NCI-H2081 (cell line): Measurements from ENCODE around the gene MXRA5.
"Not testable (repeated sequence)": the region's sequence is repeated elsewhere in the genome, so short reads cannot be mapped to it uniquely, and the experiment has no call there.

Experiments used
- DNase-seq, 2 experiments: peaks; one replicate each; lab custom pipeline; 2025; lab: John Stamatoyannopoulos, UW

The MXRA5 gene

DNA sequence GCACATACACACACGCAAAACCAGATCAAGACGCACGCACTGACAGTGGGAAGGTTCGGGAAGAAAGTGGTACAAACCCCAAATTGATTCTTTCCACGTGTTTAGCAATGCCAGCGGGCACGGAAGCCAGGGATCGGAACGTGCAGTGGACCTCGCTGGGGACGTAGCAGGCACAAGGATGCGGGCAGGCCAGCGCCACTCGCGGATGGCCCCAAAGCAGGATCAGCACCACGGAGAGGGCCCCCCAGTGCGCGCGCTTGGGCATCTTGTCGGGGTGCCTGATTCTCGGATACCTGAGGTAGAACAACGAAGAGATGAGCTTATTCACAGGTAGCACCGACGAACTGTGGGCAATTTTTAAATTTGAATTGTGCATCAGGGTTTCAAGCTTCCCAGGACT, 2.9 kb downstream of the MXRA5 start:
- not testable (repeated sequence) for DNase-seq

GRCh38 chrX:3340016-3340415, 6.4 kb downstream of the MXRA5 start:
- DNase-seq = no peak

DNA sequence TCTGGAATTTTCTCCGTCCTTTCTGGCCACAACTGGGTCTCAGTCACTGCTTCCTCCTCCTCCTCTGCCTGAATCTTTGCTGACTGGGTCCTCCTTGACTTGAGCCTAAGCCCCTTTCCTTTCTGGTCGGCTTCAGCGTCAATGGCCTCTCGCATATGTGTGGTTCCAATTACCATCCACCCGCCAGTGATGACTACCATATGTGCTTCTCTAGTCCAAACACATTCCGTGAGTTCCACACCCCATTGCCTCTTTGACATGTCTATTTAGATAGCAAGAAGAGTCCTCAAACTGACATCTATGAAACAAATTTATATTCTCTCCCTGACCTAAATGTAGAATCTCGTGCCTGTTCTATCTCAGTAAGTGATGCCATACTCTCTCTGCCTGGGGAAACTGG, 19.8 kb downstream of the MXRA5 start:
- no peak for DNase-seq

DNA sequence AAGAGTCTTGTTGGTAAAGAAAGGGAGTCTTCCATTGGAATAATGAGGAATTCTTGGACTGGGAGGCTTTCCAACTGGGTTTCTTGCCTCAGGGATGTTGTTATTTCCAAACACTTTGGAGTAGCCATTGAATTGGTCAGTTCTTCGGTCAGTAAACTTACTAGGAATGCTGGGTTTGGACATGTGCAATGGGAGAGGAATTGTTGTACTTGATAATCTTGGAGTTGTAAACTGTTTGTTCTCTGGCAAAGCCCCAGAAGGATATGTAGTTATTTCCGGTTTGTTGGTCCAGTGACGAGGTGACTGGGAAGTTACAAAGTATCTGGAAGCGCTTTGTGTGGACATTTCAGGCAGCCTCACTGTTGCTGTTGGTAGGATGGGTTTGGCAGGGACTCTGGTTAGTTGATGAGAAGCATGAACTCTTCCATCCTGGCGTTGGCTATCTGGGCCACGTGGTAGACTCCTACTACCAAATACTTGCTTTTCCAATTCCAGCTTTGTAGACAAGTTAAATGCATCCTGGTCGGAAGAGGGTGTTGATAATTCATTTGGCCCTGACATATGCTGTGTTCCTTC, 25.9 kb downstream of the MXRA5 start:
- DNase-seq = no peak

DNA sequence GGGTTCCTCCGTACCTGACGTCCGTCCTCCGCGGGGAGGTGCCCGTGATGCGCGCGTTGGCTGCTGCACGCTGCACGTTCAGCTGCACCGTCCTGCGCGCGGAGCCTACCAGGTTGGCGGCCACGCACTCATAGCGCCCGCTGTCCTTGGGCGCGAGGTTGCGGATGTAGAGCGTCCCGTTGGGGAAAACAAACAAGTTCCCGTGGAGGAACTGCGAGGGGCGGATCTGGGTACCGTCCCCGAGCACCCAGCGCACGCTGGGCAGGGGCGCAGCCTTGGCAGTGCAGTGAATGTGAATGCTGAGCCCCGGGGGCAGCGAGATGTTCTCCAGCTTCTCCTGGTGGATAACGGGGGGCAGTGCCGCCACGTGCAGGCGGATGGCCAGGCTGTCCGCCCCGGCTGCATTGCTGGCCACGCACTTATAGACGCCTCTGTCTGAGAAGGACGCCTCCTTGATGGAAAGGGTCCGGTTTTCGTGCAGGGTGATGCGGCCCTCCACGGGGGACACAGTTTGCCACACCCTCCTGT, 29.2 kb downstream of the MXRA5 start:
- no peak for DNase-seq

- no peak for DNase-seq
Measured at GRCh38 chrX:3312109-3312508, 34.3 kb downstream of the MXRA5 start.

GRCh38 chrX:3307881-3308280, 38.6 kb downstream of the MXRA5 start:
- no peak for DNase-seq

GRCh38 chrX:3299636-3300035, 46.8 kb downstream of the MXRA5 start:
- no peak for DNase-seq

DNA sequence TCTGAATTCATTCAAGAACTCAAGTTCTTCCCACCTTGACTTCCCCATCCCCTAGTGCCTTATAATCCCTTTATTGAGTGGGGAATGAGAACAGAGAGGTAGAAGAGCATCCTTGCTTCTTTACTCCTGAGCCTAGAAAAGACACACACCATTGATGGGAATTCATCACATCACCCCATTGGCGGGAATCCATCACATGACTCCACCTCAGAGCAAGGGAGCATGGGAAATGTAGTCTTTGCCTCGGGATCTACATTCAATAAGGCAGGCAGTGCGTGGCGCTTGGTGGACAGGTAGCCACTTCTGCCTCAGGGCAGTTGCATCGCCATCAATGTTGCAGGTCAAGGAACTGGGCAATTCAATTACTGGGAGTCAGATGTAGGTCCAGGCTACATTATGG, 50.7 kb downstream of the MXRA5 start:
- no peak for DNase-seq

DNA sequence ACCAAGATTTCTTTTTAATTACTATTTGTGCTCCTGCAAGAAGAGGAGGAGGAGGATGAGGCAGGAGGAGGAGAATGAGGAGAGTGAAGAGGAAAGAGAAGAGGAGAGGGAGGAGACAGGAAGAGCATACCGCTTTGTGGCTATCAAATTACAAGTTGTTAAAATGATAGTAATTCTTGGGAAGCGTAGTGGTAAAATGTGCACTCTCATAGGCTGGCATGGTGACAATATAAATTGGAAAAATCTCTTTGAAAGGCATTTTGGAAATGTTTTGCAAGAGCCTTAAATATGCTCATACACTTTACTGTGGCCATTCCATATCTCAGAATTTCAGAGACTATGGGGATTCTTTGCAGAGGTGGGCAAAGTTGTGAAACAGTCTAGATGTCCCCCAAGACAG, 53.2 kb downstream of the MXRA5 start:
- DNase-seq = no peak

DNA sequence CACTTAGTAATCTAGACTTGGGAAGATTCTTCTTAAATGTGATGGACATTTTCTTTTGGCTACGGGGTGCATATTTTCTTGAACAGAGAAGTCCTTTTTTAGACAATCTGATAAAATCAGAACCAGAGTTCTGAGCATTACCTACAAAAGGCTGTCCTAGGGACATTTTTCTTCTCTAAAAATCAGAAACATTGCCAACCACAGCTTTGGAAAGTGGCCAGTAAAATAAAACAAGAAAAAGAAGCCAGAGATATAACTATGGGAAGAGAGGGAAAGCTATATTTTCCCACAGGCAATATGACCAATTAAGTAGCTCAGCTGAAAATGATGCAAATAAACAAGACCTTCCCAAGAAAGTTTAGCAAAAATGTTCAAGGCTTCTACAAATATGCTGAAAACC, 55.9 kb downstream of the MXRA5 start:
- DNase-seq = no peak

GRCh38 chrX:3286196-3286945, 60.1 kb downstream of the MXRA5 start:
- no peak for DNase-seq

GRCh38 chrX:3280706-3281105, 65.7 kb downstream of the MXRA5 start:
- no peak for DNase-seq

- DNase-seq = not testable (repeated sequence)
Measured at GRCh38 chrX:3273668-3274067, 72.8 kb downstream of the MXRA5 start.

- no peak for DNase-seq
Measured at GRCh38 chrX:3271834-3272186, 74.6 kb downstream of the MXRA5 start.

GRCh38 chrX:3271183-3271833, 75.1 kb downstream of the MXRA5 start:
- DNase-seq = no peak

GRCh38 chrX:3268829-3269228, 77.6 kb downstream of the MXRA5 start:
- DNase-seq = no peak

DNA sequence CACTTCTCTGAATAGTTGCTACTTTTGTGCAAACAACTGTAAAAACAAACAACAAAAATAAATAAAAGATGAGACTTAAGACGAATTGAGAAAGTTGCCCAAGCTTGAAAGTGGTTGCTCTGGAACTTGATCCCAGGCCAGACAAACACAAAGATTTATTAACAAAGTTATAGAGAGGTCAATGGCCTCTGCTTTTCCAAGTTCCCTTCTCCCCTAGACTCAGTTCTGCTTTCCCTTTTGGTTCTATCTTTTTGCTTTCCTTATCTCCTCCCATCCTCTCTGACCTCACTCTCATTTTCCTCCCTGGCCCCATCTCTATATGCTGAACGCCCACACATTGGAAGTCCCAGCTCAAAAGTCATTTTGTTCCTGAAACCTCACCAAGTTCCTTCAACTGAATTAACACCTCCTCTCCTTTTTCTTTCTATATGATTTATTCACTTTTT, 82.7 kb downstream of the MXRA5 start:
- DNase-seq = no peak

DNA sequence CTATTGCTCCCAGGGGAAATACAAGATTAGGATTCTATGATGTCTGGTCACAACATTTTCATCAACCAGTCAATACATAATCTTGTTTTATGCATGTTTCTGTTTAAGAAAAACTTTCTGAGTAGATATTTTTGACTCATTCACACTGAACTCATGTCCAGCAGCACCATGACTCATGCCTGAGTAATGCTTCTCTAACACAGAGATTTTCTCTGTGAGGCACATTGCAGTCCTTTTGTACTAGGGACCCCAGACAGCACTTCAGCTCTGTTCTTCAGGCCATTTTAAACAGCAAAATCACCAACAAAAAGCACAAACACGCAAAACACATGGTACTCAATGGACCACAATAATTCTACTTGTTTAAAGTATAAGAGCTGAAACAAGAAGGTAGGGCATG, 83.6 kb downstream of the MXRA5 start:
- no peak for DNase-seq
